HG03520 (cell line): ENCODE data around the gene TMCO4.
"Not testable (repeated sequence)": the region's sequence is repeated elsewhere in the genome, so short reads cannot be mapped to it uniquely, and the experiment has no call there.

Experiments used
- ATAC-seq: cut with Tn5 transposase; IDR thresholded peaks from one replicate; pipeline ENCODE4 v1.9.1; 2021; ENCODE audit warnings: mild to moderate bottlenecking, moderate library complexity; ENCODE audit not compliant: unreplicated experiment

Gene TMCO4

GRCh38 chr1:19814244-19814661, 14.5 kb upstream of the TMCO4 start:
- ATAC-seq = no peak

GRCh38 chr1:19813643-19813960, 13.9 kb upstream of the TMCO4 start:
- ATAC-seq = no peak

DNA sequence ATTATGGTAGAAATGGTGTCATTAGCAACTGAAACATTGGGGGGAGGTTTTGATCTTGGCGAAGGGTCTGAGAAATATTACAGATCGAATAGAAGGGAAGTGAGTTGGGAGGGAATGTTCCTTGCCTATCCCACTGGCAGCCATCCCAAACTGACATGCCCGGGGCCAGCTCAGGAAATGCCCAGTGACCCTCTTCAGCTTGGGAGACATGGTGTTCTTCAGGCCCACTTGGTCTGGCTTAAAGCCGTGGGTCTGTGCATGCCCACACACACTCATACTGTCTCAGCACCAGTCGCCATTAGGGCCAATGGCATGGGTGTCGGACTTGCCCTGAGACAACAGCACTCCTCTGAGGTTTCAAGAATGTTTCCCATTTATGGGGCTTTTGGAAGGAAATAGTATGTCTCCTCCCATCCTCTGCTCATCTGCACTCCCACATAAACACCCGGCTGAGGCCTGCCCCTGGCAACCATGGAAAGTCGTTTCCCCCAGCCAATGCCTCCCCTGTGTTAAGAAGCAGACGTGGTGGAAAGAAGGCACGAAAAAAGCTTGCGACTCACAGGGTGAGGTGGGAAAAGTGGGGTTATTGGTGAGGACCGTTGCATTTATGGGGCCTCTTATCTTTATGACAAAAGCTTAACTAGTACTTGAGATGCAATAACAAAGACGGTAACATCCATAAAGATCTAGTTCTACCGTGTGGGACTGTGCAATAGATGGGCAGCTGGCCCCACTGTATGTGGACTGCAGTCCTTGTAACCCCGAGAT, 13.3 kb upstream of the TMCO4 start:
- no peak for ATAC-seq

- no peak for ATAC-seq
Measured at GRCh38 chr1:19811206-19811851, 11.6 kb upstream of the TMCO4 start.

- ATAC-seq = no peak
Measured at GRCh38 chr1:19809044-19809750, 9.5 kb upstream of the TMCO4 start.

DNA sequence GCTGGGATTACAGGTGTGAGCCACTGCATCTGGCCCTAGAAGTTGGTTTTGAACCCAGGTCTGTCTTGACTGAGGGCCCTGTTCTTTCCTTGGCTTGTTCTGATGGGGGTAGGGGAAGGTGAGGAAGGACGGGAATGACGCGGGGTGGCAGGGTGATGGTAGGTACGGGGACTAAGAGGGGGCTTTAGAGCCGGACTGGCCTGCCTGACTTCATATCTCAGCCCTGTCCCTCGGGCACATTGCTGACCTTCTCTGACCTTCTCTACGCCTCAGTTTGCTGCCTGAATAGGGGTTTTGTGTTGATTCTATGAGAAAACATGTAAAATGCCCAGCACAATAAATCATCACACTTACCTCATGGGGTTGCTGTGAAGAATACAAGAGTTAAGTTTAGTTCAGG, 8.6 kb upstream of the TMCO4 start:
- ATAC-seq = no peak

- no peak for ATAC-seq
Measured at GRCh38 chr1:19804831-19805251, 5.1 kb upstream of the TMCO4 start.

GRCh38 chr1:19802269-19802668, 2.6 kb upstream of the TMCO4 start:
- ATAC-seq = no peak

GRCh38 chr1:19800076-19800804, 524 bp upstream of the TMCO4 start:
- ATAC-seq = peak; percentile 52

DNA sequence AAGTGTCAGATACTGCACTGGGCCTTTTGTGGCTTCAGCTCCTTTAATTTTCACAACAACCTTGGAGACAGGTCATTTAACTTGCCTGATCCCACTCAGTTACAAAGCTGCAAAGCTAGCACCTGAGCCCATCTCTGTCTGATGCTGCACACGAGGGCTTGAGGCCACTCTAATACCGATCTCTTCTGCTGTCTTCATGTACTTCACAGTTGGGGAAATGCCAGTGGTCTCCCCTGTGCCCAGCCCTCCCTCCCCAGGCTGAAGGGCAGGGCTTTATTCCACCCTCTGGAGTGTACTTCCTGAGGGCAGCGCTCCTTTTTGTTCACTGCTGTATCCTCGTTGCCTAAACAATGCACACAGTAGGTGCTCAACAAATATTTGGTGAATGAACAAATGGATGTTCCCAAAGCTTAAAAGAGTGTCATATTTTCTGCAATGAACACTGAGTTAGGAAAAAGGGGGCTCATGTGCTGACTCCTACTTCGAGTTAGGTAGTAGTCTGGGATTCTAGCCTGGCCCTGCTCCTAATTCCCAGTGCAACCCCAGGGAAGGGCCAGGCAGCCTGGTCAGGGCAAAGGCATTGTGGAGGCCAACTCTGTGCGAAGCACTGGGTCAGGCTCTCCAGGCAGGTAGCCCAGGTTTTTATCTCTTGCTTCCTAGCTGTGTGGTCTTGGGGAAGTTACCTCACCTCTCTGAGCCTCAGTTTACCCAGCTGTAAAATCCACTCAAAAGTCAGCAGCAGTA, 1.1 kb downstream of the TMCO4 start:
- ATAC-seq = no peak

DNA sequence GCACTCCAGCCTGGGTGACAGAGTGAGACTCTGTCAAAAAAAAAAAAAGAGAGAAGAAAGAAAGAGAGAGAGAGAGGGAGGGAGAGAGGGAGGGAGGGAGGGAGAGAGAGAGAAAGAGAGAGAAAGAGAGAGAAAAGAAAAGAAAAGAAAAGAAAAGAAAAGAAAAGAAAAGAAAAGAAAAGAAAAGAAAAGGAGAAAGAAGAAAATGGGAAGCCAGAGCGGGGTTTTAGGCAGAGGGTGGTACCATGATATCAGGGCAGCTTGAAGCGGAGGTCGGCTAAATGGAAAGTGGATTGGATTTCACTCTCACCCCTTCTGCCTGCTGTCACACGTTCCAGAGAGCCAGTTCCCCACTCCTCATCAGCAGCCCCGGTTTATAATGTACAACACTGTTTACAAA, 1.9 kb downstream of the TMCO4 start:
- ATAC-seq = no peak

DNA sequence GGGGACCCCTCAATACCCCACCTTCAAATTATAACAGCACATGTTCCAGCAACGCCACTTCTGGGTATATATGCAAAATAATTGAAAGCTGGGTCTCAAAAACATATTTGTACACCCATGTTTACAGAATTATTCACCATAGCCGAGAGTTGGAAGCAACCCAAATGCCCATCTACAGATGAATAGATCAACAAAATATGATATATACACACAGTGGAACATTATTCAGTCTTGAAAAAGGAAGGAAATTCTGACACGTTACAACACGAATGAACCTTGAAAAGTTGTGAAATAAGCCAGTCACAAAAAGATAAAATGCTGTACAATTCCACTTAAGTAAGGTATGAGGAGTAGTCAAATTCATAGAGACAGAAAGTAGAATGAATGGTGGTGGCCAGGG, 5.1 kb downstream of the TMCO4 start:
- ATAC-seq = no peak

DNA sequence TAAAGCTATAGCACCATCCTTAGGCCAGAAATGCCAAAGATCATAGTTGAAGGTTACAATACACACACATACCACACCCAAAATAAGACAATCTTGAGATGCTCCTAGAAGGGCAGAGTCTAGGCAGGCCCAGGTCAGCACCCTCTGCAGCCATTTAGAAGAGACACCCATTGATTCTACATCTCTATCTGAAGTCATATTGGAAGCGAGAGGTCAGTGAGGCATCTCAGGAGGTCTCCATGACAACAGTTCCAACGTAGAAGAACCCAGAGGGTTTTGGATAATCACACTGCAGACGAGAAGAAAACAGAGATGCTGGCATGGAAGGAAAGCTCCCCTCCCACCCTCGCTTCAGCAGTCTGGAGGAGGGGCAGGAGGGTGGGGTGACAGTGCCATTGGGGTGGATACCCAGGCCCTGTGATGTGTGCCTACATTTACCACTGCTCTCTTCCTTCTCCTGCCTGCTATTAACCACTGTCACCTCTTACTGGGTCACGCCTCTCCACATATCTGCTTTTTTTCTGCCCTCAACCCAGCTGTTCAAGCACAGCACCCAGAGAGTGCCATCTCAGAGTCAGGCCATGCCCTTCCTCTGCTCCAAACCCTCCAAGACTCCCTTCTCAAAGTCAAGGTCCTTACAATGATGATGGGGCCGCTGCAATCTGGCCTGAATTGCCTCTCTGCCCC, 6.2 kb downstream of the TMCO4 start:
- no peak for ATAC-seq

DNA sequence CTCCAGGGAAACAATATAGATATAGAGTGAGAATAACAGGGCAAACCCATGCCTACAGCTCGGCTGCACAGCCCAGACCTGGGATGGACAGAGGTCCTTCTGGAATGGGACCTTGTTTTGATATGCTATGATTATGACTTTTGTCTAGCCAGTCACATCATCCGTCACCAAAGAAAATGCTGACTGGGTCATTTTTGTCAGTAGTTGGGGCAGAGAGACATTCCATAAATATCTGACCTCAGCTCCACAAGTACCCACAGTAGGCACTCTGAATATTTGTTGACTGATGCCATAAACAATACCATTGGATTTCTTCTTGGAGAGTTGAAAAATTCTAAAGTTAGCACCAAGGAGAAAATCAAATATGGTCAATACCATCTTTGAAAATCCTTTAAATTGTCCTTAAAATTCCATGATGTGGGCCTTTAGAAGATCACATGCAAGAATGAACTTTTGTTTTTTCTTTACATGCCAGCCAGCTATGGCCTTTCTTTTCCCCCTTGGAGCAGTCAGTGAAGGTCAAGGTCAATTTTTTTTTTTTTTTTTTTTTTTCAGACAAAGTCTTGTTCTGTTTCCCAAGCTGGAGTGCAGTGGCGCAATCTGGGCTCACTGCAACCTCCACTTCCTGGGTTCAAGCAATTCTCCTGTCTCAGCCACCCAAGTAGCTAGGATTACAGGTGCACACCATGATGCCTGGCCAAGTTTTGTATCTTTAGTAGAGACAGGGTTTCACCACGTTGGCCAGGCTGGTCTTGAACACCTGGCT, 7.3 kb downstream of the TMCO4 start:
- no peak for ATAC-seq

GRCh38 chr1:19790061-19790975, 9.4 kb downstream of the TMCO4 start:
- not testable (repeated sequence) for ATAC-seq

DNA sequence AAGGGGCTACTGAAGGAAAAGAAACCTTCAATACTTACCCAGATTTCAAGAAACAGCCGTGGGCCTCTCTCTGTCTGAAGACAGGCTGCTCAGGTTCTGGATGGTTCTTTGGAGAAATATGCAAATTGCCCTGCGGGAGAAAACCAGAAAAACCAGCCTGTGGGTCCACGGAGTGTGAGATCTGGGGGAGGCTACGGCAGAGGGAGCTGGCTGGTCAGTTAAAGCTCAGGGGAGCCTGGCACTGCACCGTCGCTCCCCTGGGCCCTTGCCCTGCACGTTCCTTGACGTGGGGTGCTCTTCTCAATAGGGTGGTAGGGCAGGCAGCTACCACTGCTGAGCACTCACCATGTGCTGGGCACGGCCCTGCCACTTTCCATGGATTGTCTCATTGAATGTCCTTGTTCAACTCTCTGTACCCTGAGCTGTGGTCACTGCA, 12.7 kb downstream of the TMCO4 start:
- ATAC-seq = no peak

DNA sequence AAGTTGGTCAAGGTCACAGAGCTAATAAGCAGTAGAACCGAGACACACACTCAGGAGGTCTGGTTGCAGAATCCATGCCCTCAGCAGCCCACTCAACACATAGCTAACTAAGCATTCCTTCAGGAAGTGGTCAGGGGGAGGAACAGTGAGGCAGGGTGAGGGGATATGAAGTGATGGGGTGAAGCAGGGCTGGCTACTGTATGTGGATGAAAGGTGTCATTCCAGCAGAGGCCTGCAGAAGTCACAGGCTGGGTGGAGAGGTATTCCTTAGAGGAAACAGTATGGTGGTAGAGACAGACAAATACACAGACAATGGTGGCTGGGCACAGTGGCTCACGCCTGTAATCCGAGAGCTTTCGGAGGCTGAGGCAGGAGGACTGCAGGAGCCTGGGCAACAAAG, 14.1 kb downstream of the TMCO4 start:
- ATAC-seq = no peak

DNA sequence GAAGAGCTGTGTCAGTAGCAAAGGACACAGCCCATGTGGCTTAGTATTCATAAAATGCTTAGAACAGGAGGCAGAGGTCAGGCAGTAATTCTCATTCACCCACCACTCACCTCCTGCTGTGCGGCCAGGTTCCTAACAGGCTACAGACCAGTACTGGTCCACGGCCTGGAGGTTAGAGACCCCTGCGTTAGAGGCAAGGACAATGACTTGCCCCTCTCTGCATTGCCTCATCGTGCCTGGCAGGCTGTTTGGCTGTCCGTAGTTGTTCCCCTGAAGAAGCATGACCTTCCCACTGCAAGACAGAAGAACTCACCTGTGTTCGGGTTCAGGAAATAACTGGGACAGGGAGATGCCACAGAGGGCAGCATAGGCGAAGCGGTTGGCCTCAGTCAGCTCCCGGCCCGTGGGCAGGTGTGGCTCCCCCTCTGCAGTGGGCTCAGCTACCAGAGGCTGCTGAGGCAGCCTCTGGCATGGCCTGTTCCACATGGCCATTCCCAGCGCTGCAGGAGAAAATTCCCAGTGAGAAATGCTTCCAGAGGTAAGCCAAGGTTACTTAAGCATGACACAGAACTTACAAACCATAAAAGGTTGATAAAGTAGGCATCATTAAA, 19.3 kb downstream of the TMCO4 start:
- no peak for ATAC-seq
